MM.1S (cell line): Measurements from ENCODE around the gene NKRF.

Experiments
- DNase-seq: peaks from one replicate; pipeline ENCODE4 v3.0.0-alpha.2; 2015
- H2AFZ ChIP-seq: fragments of 300-600 bp; sonication (generic); 2 replicates; pipeline ENCODE4 v1.6.0; 2016; ENCODE audit warnings: antibody characterized with exemption, low read length
- H3F3A ChIP-seq: fragments of 300-600 bp; sonication (generic); 2 replicates; pipeline ENCODE4 v1.6.1; 2016; ENCODE audit warnings: mild to moderate bottlenecking, antibody characterized with exemption, low read length, moderate library complexity, mixed read lengths; ENCODE audit not compliant: insufficient read depth
- H3K27ac ChIP-seq: fragments of 300-600 bp; sonication (generic); 2 replicates; pipeline ENCODE4 v1.5.1; 2016; ENCODE audit warnings: mild to moderate bottlenecking, low read length
- H3K27me3 ChIP-seq: fragments of 300-600 bp; sonication (generic); replicated peaks from 2 replicates; pipeline ENCODE4 v1.6.0; 2016; ENCODE audit warnings: low read length; ENCODE audit not compliant: insufficient read depth
- H3K36me3 ChIP-seq: fragments of 300-600 bp; sonication (generic); replicated peaks from 2 replicates; pipeline ENCODE4 v1.6.1; 2016; ENCODE audit warnings: mild to moderate bottlenecking, low read length, mixed read lengths; ENCODE audit not compliant: insufficient read depth
- H3K4me1 ChIP-seq: fragments of 300-600 bp; sonication (generic); 2 replicates; pipeline ENCODE4 v1.6.1; 2016; ENCODE audit warnings: low read length, mixed read lengths
- H3K4me2 ChIP-seq: fragments of 300-600 bp; sonication (generic); 2 replicates; pipeline ENCODE4 v1.6.0; 2016; ENCODE audit warnings: low read depth, low read length
- H3K4me3 ChIP-seq: fragments of 300-600 bp; sonication (generic); 2 replicates; pipeline ENCODE4 v1.5.1; 2016; ENCODE audit warnings: low read length, mixed read lengths
- H3K79me2 ChIP-seq: fragments of 300-600 bp; sonication (generic); 2 replicates; pipeline ENCODE4 v1.6.1; 2016; ENCODE audit warnings: mixed run types, low read length, mixed read lengths
- H3K9ac ChIP-seq: fragments of 300-600 bp; sonication (generic); 2 replicates; pipeline ENCODE4 v1.6.1; 2016; ENCODE audit warnings: low read length, mixed read lengths
- H3K9me2 ChIP-seq: fragments of 300-600 bp; sonication (generic); replicated peaks from 2 replicates; pipeline ENCODE4 v1.6.1; 2016; ENCODE audit warnings: mild to moderate bottlenecking, low read length, mixed read lengths; ENCODE audit not compliant: insufficient read depth
- H3K9me3 ChIP-seq: fragments of 300-600 bp; sonication (generic); replicated peaks from 2 replicates; pipeline ENCODE4 v1.6.1; 2016; ENCODE audit warnings: mild to moderate bottlenecking, low read length, mixed read lengths; ENCODE audit not compliant: insufficient read depth
- H4K20me1 ChIP-seq: fragments of 300-600 bp; sonication (generic); 2 replicates; pipeline ENCODE4 v1.6.1; 2016; ENCODE audit warnings: mild to moderate bottlenecking, low read length, moderate library complexity, mixed read lengths; ENCODE audit not compliant: insufficient read depth
- CTCF ChIP-seq: fragments of 300-600 bp; sonication (generic); IDR thresholded peaks from 2 replicates; pipeline ENCODE4 v1.5.1; 2016; ENCODE audit warnings: antibody characterized with exemption, low read length, mixed read lengths
- EZH2 ChIP-seq: fragments of 300-600 bp; sonication (generic); optimal IDR thresholded peaks from 2 replicates; pipeline ENCODE3; 2017; ENCODE audit warnings: low read depth, mild to moderate bottlenecking, antibody characterized with exemption, low read length, mixed read lengths
- EZH2phosphoT487 ChIP-seq: fragments of 300-600 bp; sonication (generic); IDR thresholded peaks from 2 replicates; pipeline ENCODE4 v1.6.1; 2018; ENCODE audit warnings: antibody characterized with exemption, low read length

NKRF gene

GRCh38 chrX:119636419-119636818 lies 30.2 kb upstream of the NKRF start:
- H3F3A ChIP-seq, result peaks cover 39% of the 10 kb centered on the region
- no peaks in the 10 kb centered on the region for H3K27me3 ChIP-seq
- peaks cover 67% of the 10 kb centered on the region for H3K79me2 ChIP-seq
- H3K9me3 ChIP-seq, result no peaks in the 10 kb centered on the region
- H2AFZ ChIP-seq, result no peak overlapping the region
- no peaks in the 10 kb centered on the region for H3K9me2 ChIP-seq
- peak overlapping the region; percentile 3; the same call in 1 of the 2 replicates for H3K9ac ChIP-seq
- peaks cover 28% of the 10 kb centered on the region for H3K36me3 ChIP-seq
- no peak for TF ChIP-seq CTCF
- no peak for TF ChIP-seq EZH2phosphoT487
- TF ChIP-seq EZH2, result no peak
- peak overlapping the region; percentile 82 for H3K27ac ChIP-seq
- H3K4me2 ChIP-seq, result peak overlapping the region; percentile 59
- no peak overlapping the region for H3K4me3 ChIP-seq
- no peaks in the 10 kb centered on the region for H4K20me1 ChIP-seq
- DNase-seq, result no peak
- H3K4me1 ChIP-seq, result peaks cover 52% of the 10 kb centered on the region

DNA sequence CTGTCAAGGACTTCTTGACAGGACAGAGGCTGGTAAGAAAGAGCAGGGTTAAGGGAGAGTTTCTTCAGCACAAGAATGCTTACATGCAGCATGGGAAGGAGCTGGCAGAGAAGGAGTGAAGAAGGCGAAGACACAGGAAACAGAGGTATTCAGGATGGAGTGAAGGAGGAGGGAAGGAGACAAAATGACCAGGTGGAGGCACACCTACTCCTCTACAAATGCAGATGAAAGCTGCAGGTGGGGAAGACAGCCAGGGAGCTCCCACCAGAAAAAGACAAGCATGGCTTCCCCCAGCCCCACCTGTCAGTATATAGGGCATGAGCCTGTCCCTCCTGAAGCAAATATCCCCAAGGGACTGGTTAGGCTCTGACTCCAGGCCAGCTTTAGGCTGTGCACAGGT lies 29.6 kb upstream of the NKRF start:
- Histone ChIP-seq H3F3A (peaks cover 39% of the 10 kb centered on the region), H3K4me2 (peak overlapping the region; percentile 59), H3K4me3 (peak overlapping the region; percentile 14), H3K9me3 (no peaks in the 10 kb centered on the region), H4K20me1 (no peaks in the 10 kb centered on the region), H3K4me1 (peaks cover 49% of the 10 kb centered on the region), H3K9ac (peak overlapping the region; percentile 3; the same call in 1 of the 2 replicates), H3K79me2 (peaks cover 63% of the 10 kb centered on the region), H3K9me2 (no peaks in the 10 kb centered on the region), H3K27ac (peak overlapping the region; percentile 82), H2AFZ (no peak overlapping the region), H3K27me3 (no peaks in the 10 kb centered on the region), H3K36me3 (peaks cover 26% of the 10 kb centered on the region)
- TF ChIP-seq EZH2phosphoT487 (no peak), CTCF (no peak), EZH2 (no peak)
- no peak for DNase-seq

DNA sequence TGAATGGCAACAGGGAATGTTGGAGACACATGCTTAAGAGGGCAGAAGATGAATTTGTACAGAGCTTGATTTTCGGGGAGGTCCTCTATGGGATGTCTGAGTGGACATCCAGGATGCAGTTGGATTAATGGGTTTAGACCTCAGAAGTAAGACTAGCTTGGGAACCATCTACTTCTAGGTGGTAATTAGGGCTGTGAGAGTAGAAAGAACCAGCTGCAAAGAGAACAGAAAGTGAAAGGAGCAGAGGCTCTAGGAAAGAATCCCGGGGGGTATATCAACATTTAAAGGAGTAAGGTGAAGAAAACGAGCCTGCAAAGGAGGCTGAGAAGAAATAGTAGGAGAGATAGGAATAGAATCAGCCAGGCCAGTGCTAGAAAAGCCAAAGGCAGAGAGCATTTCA lies 29.0 kb upstream of the NKRF start:
- no peak for TF ChIP-seq EZH2
- TF ChIP-seq EZH2phosphoT487, result no peak
- no peak for TF ChIP-seq CTCF

More for the DNA sequence above, 29.0 kb upstream of the NKRF start:
- Histone ChIP-seq H3K4me1 (peaks cover 51% of the 10 kb centered on the region), H3K9me3 (no peaks in the 10 kb centered on the region), H3K4me2 (peak overlapping the region; percentile 59), H3K79me2 (peaks cover 62% of the 10 kb centered on the region), H2AFZ (no peak overlapping the region), H3K9ac (peak overlapping the region; percentile 3; the same call in 1 of the 2 replicates), H4K20me1 (no peaks in the 10 kb centered on the region), H3K9me2 (no peaks in the 10 kb centered on the region), H3K27me3 (no peaks in the 10 kb centered on the region), H3K36me3 (peaks cover 20% of the 10 kb centered on the region), H3F3A (peaks cover 36% of the 10 kb centered on the region), H3K27ac (peak overlapping the region; percentile 82), H3K4me3 (peak overlapping the region; percentile 14)
- DNase-seq, result peak; percentile 69
